ENCODE results near the gene THEM5.
"Not testable (repeated sequence)": the region's sequence is repeated elsewhere in the genome, so short reads cannot be mapped to it uniquely, and the experiment has no call there.

THEM5 gene

DNA sequence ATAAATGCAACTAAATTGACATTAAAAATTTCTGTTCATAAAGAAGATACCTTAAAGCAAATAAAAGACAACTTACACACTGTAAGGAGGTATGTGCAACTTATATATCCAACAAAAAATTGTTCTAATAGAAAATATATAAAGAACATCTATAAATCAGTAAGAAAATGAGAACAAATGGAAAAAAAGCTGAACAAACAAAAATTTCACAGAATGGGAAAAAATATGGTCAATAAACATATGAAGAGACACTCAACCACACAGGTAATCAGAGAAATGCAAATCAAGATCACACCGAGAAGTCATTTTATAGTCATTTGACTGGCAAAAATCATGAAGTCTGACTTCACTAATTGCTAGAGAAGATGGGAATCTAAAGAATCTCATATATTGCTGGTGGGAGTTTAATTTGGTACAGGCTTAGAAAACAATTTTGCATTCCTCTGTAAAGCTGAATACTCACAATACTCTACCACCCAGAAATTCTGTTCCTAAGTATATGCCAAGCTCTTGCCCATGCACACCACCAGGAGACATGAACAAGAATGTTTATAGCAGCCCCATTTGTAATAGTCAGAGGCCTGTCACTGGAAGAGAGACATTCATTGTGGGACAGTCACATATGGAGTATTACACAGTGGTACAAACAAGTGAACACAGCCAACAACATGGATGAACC lies 22.0 kb upstream of the THEM5 start:
- no peaks in the 10 kb centered on the region for H3K36me3 ChIP-seq (ENCODE audit: insufficient read depth, low read length)
- H3K27ac ChIP-seq = no peak overlapping the region
- no peak overlapping the region for H3K4me3 ChIP-seq
- H3K9ac ChIP-seq (ENCODE audit: insufficient read length) = no peak overlapping the region
- no peak for DNase-seq (ENCODE audit: low read depth, low spot score)
- no peaks in the 10 kb centered on the region for H3K9me3 ChIP-seq (ENCODE audit: low read depth, low read length)
- no peak for TF ChIP-seq EZH2 (IDR thresholded peaks at IDR 0.05)
- TF ChIP-seq FOXP2 (optimal IDR thresholded peaks at IDR 0.05; ENCODE audit: control extremely low read depth, extremely low read length, insufficient read depth) = no peak
- TF ChIP-seq POLR2AphosphoS5 (IDR thresholded peaks at IDR 0.05; ENCODE audit: borderline replicate concordance, low read depth, low read length) = no peak

DNA sequence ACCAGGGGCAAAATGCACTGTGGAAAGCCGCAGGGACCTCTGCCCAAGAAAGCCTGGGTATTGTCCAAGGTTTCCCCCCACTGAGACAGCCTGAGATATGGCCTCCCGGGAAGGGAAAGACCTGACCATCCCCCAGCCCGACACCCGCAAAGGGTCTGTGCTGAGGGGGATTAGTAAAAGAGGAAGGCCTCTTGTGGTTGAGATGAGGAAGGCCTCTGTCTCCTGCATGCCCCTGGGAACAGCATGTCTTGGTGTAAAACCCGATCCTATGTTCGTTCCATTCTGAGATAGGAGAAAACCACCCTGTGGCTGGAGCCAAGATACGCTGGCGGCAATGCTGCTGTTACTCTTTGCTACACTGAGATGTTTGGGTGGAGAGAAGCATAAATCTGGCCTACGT lies 19.3 kb upstream of the THEM5 start:
- H3K27ac ChIP-seq; H3K4me3 ChIP-seq; H3K36me3 ChIP-seq (ENCODE audit: insufficient read depth, low read length); H3K9me3 ChIP-seq (ENCODE audit: low read depth, low read length); H3K9ac ChIP-seq (ENCODE audit: insufficient read length); DNase-seq (ENCODE audit: low read depth, low spot score): not testable (repeated sequence)

DNA sequence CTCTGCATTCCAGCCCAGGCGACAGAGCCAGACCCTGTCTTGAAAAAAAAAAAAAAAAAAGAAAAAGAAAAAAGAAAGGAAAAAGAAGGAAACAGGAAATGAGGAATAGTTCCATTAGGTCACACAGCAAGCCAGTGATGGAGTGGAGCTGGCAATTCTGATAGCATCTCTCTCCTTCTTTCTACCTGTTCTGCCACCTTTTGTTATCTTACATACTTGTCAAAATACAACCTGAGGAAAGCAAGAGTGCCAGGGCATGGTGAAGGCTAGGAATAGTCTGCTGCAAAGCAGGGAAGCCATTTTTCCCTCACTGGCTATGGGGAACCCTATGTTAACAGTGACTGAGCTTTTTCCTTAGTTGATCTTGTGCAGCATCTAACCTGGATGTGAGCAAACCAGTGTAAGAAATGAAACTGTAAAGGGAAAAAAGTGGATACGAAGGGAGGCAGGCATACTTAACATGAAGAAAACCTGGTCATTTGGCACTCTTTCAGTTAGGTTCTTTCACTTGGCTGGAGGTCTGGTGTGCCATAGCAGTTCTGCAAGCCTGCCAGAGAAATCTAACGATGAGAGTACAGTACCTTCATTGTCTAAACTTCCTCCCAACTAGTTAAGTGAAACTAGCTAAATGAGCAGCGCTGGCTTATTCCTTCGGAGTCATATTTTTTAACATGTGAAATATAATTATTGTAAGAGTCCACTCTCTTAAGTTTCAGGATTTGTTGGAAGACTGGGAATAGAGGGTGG lies 17.9 kb upstream of the THEM5 start:
- TF ChIP-seq POLR2AphosphoS5 (IDR thresholded peaks at IDR 0.05; ENCODE audit: borderline replicate concordance, low read depth, low read length) (no peak), EZH2 (IDR thresholded peaks at IDR 0.05) (no peak), FOXP2 (optimal IDR thresholded peaks at IDR 0.05; ENCODE audit: control extremely low read depth, extremely low read length, insufficient read depth) (no peak)
- Histone ChIP-seq H3K36me3 (ENCODE audit: insufficient read depth, low read length) (no peaks in the 10 kb centered on the region), H3K9me3 (ENCODE audit: low read depth, low read length) (no peaks in the 10 kb centered on the region), H3K27ac (no peak overlapping the region), H3K9ac (ENCODE audit: insufficient read length) (no peak overlapping the region), H3K4me3 (no peak overlapping the region)
- DNase-seq (ENCODE audit: low read depth, low spot score) = no peak

DNA sequence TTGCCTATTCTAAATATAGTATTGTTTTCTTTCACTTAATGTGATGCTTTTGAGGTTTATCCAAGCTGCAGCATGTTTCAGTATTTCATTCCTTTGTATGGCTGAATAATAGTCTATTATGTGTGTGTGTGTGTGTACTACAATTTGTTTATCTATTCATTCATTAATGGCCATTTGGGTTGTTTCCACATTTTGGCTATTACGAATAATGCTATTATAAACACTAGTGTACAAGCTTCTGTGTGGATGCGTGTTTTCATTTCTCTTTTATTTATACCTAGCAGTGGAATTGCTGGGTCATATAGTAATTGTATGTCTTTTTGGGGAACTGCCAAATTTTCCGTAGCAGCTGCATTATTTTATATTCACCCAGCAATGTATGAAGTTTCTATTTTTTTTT lies 15.0 kb upstream of the THEM5 start:
- DNase-seq (ENCODE audit: low read depth, low spot score) = no peak
- H3K9ac ChIP-seq (ENCODE audit: insufficient read length) = no peak overlapping the region
- H3K4me3 ChIP-seq = no peak overlapping the region
- H3K9me3 ChIP-seq (ENCODE audit: low read depth, low read length) = no peaks in the 10 kb centered on the region
- H3K36me3 ChIP-seq (ENCODE audit: insufficient read depth, low read length) = no peaks in the 10 kb centered on the region
- TF ChIP-seq EZH2 (IDR thresholded peaks at IDR 0.05) (no peak), FOXP2 (optimal IDR thresholded peaks at IDR 0.05; ENCODE audit: control extremely low read depth, extremely low read length, insufficient read depth) (no peak), POLR2AphosphoS5 (IDR thresholded peaks at IDR 0.05; ENCODE audit: borderline replicate concordance, low read depth, low read length) (no peak)
- H3K27ac ChIP-seq = no peak overlapping the region

DNA sequence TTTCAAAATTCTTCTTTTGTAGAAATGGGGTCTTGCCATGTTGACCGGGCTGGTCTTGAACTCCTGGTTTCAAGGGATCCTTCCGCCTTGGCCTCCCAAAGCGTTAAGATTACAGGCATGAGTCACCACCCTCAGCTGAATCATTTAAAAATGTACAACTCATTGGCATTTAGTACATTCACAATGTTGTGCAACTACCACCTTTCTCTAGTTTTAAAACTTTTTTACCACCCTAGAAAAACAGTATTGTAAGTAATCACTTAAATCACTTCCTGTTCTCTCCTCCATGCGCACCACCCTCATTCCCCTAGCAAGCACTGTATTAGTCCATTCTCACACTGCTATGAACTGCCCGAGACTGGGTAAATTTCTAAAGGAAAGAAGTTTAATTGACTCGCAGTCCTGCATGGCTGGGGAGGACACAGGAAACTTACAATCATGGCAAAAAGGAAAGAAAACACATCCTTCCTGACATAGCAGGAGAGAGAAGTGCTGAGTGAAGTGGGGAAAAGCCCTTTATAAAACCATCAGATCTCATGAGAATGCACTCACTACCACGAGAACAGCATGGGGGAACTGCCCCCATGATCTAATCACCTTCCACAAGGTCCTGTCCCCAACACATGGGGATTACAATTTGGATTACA lies 14.4 kb upstream of the THEM5 start:
- H3K9me3 ChIP-seq (ENCODE audit: low read depth, low read length) = no peaks in the 10 kb centered on the region
- no peak overlapping the region for H3K9ac ChIP-seq (ENCODE audit: insufficient read length)
- H3K27ac ChIP-seq = no peak overlapping the region
- no peak overlapping the region for H3K4me3 ChIP-seq
- H3K36me3 ChIP-seq (ENCODE audit: insufficient read depth, low read length) = no peaks in the 10 kb centered on the region
- TF ChIP-seq POLR2AphosphoS5 (IDR thresholded peaks at IDR 0.05; ENCODE audit: borderline replicate concordance, low read depth, low read length) = no peak
- no peak for TF ChIP-seq FOXP2 (optimal IDR thresholded peaks at IDR 0.05; ENCODE audit: control extremely low read depth, extremely low read length, insufficient read depth)
- no peak for TF ChIP-seq EZH2 (IDR thresholded peaks at IDR 0.05)
- DNase-seq (ENCODE audit: low read depth, low spot score) = no peak

DNA sequence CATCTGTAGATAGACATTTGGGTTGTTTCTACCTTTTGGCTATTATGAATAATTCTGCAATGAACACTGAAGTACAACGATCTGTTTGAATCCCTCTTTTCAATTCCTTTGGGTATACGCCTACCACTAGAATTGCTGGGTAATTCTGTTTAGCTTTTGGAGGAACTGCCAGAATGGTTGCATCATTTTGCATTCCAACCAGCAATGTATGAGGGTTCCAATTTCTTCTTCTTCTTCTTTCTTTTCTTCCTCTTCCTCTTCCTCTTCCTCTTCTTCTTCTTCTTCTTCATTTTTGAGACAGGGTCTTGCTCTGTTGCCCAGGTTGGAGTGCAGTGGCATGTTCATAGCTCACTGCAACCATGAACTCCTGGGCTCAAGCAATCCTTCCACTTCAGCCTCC lies 13.8 kb upstream of the THEM5 start:
- no peak for DNase-seq (ENCODE audit: low read depth, low spot score)
- no peak overlapping the region for H3K27ac ChIP-seq
- H3K9ac ChIP-seq (ENCODE audit: insufficient read length) = no peak overlapping the region
- no peak overlapping the region for H3K4me3 ChIP-seq
- no peaks in the 10 kb centered on the region for H3K36me3 ChIP-seq (ENCODE audit: insufficient read depth, low read length)
- no peaks in the 10 kb centered on the region for H3K9me3 ChIP-seq (ENCODE audit: low read depth, low read length)
- TF ChIP-seq EZH2 (IDR thresholded peaks at IDR 0.05) (no peak), POLR2AphosphoS5 (IDR thresholded peaks at IDR 0.05; ENCODE audit: borderline replicate concordance, low read depth, low read length) (no peak), FOXP2 (optimal IDR thresholded peaks at IDR 0.05; ENCODE audit: control extremely low read depth, extremely low read length, insufficient read depth) (no peak)

DNA sequence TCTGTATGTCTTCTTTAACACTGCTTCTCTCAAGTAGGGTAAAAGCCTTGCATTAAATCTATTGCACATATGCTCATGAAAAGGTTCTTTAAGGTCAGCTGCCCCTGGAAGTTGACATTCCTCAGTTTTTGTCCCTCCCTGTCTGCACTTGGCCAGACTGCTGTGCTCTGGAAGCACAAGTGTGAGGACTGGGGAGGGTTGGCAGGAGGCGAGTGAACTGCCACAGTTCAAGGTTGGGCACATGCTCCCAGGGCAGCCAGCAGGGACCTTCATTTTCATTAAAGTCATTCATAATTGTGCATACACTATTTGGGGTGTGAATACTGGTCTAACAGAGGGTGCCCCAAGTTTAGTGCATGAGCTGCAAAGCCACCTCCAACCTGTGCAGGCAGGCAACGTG lies 10.9 kb upstream of the THEM5 start:
- DNase-seq (ENCODE audit: low read depth, low spot score) = no peak
- Histone ChIP-seq H3K9me3 (ENCODE audit: low read depth, low read length) (no peaks in the 10 kb centered on the region), H3K4me3 (no peak overlapping the region), H3K27ac (no peak overlapping the region), H3K9ac (ENCODE audit: insufficient read length) (no peak overlapping the region), H3K36me3 (ENCODE audit: insufficient read depth, low read length) (no peaks in the 10 kb centered on the region)
- TF ChIP-seq POLR2AphosphoS5 (IDR thresholded peaks at IDR 0.05; ENCODE audit: borderline replicate concordance, low read depth, low read length) (no peak), FOXP2 (optimal IDR thresholded peaks at IDR 0.05; ENCODE audit: control extremely low read depth, extremely low read length, insufficient read depth) (no peak), EZH2 (IDR thresholded peaks at IDR 0.05) (no peak)

DNA sequence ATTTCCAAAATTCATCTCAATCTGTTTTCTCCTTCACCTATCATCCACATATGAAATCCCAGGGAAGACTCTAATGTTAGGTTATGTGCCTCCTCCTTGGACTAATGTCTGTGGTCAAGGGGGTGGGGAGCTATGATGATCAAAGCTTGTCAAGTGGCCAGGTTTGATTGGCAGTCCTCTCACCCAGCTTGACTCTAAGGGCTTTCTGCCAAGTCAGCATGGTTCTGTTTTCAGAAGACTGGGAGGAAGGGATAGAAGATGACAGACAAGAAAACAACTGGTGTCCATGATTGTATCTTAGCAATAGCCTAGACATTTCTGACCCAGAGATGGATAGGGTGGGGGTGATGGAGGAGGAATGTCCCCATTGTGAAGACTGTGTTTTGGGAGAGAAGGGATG lies 9.1 kb upstream of the THEM5 start:
- no peak overlapping the region for H3K9ac ChIP-seq (ENCODE audit: insufficient read length)
- TF ChIP-seq EZH2 (IDR thresholded peaks at IDR 0.05) = no peak
- no peak for TF ChIP-seq POLR2AphosphoS5 (IDR thresholded peaks at IDR 0.05; ENCODE audit: borderline replicate concordance, low read depth, low read length)
- no peak for TF ChIP-seq FOXP2 (optimal IDR thresholded peaks at IDR 0.05; ENCODE audit: control extremely low read depth, extremely low read length, insufficient read depth)
- H3K9me3 ChIP-seq (ENCODE audit: low read depth, low read length) = no peaks in the 10 kb centered on the region
- no peak overlapping the region for H3K27ac ChIP-seq
- DNase-seq (ENCODE audit: low read depth, low spot score) = no peak
- H3K36me3 ChIP-seq (ENCODE audit: insufficient read depth, low read length) = no peaks in the 10 kb centered on the region
- H3K4me3 ChIP-seq = no peak overlapping the region
